Testis (tissue), 5 donors: Measurements from ENCODE around the gene IFNGR1. TPM values are rescaled to one million over a fixed set of nuclear protein-coding genes. Genes with fewer than 3 reads are reported as not detected.

Experiments
- DNase-seq: peaks from one replicate; pipeline ENCODE4 v3.0.0-alpha.2; 2019
- H3K27ac ChIP-seq, 2 donors: fragments of 200-600 bp; sonication (generic); one replicate each; pipeline ENCODE4 v1.5.1; 2019
- H3K27me3 ChIP-seq: fragments of 200-600 bp; sonication (generic); one replicate; pipeline ENCODE4 v1.5.1; 2019
- H3K36me3 ChIP-seq: fragments of 200-600 bp; sonication (generic); one replicate; pipeline ENCODE4 v1.5.1; 2017; ENCODE audit warnings: low read depth; ENCODE audit errors: missing control alignments
- H3K4me1 ChIP-seq: fragments of 200-600 bp; sonication (generic); one replicate; pipeline ENCODE4 v1.5.1; 2019
- H3K4me3 ChIP-seq, 2 donors: fragments of 200-600 bp; sonication (generic); one replicate each; pipeline ENCODE4 v1.5.1; 2017 to 2019
- H3K9me3 ChIP-seq: fragments of 200-600 bp; sonication (generic); one replicate; pipeline ENCODE4 v1.5.1; 2017
- CTCF ChIP-seq, 3 experiments: fragments of 450-650 bp in 2 of 3; fragments of 200-600 bp in 1 of 3; sonication (generic) in 1 of 3; IDR thresholded peaks; one replicate each; pipeline ENCODE4 v1.5.1; 2016 to 2019; ENCODE audit warnings: antibody characterized with exemption in 3 of 3, mild to moderate bottlenecking in 2 of 3, moderate library complexity in 1 of 3
- POLR2A ChIP-seq: fragments of 450-650 bp; IDR thresholded peaks from one replicate; pipeline ENCODE4 v1.6.1; 2017; ENCODE audit warnings: antibody characterized with exemption, mild to moderate bottlenecking, moderate library complexity
- WGBS, 2 donors: methylation state at CpG; one replicate each; pipeline ENCODE4 v1.1.5; 2018; 5-methylcytosine and 5-hydroxymethylcytosine counted together
- intact Hi-C: fragments of 100-400 bp; cut with DNase I; formaldehyde crosslinking; loops from one replicate; pipeline ENCODE4 v1.15.1; 2023; ENCODE audit warnings: low total_unique reads
- long read RNA-seq, 2 donors: transcript quantifications; one replicate each; lab custom pipeline, GENCODE V29; 2026
- polyA plus RNA-seq: library from polyadenylated mRNA; stranded (reverse); fragments of 350-450 nt; fragmentation: Illumina TruSeq; extraction: RNeasy Lipid Tissue Mini Kit (QIAGEN cat#74804); gene quantifications from one replicate; pipeline ENCODE4 v1.2.3, GENCODE V29; 2014; ENCODE audit warnings: low read depth, low replicate concordance; ENCODE audit not compliant: insufficient read depth
- total RNA-seq, 2 donors: library from RNA; depleted of rRNA; stranded (reverse); fragments of >200 nt; gene quantifications; one replicate each; pipeline ENCODE4 v1.2.3, GENCODE V29; 2016

The IFNGR1 gene
- total RNA-seq (10 to 100 TPM; 46.4 to 47.8 TPM), polyA plus RNA-seq (49.6 TPM)
- long read RNA-seq, donor 1, transcript IFNGR1-201 (7 exons, 2,139 nt) = major isoform, 36 of 36 reads
- long read RNA-seq, donor 1, partial matches to known transcripts = 0 of 36 reads
- long read RNA-seq, donor 1, other reads (novel, unspliced or antisense) = 0 of 36 reads
- long read RNA-seq, donor 2, transcript IFNGR1-201 (7 exons, 2,139 nt) = major isoform, 20 of 20 reads
- long read RNA-seq, donor 2, partial matches to known transcripts = 0 of 20 reads
- long read RNA-seq, donor 2, other reads (novel, unspliced or antisense) = 0 of 20 reads

DNA sequence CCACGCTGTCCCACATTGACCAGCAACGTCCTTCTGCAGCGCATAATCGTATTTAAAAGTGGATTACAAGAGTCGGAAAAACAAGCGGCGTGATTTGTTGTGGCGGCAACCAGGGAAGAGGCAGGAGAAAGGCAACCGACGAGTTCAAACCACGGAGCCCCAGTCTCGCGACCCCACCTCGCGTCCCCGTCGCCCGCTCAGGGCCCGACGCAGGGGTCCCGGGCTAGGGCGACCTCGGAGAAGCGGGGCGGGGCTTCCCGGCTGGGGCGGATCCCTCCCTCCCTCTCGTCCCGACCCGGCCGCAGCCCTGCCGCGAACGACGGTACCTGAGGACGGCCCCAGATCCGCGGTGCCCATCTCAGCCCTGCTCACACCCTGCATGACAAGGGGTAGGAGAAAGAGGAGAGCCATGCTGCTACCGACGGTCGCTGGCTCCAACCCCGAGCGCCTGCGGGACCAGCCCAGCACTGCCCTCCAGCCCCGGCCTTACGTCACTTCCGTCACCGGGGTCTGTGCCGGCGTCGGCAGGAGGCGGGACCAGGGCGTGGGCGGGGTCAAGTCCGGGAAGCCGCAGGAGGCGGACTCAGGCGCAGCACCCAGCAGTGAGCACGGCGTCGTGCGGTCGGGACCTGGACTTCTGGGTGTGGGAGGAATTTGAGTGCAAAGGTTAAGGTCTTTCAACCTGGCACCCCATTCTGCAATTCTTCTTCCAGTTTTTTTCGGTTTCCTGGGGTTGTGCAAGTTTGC is at the start of gene IFNGR1:
Gene IFNGR1 (minus strand): TSS at position 469 of the 747 bp plus-strand sequence. CDS start 58 bp downstream, at position 411.
- 1% methylated on average over 35 to 64 of the region's 64 CpGs for WGBS, 2 donors
- intact Hi-C loops = no loop called here

GRCh38 chr6:137268911-137269310 is 49.7 kb upstream of the IFNGR1 start:
- DNase-seq = no peak
- intact Hi-C loops = no loop called here
- H3K27ac ChIP-seq = no peak overlapping the region
- H3K4me3 ChIP-seq = no peak overlapping the region
- H3K4me1 ChIP-seq = no peaks in the 10 kb centered on the region
- H3K9me3 ChIP-seq = no peaks in the 10 kb centered on the region
- H3K36me3 ChIP-seq = no peaks in the 10 kb centered on the region
- 89 to 93% methylated on average over 3 of the region's 3 CpGs for WGBS, 2 donors
- TF ChIP-seq POLR2A (no peak), CTCF (IDR thresholded peaks at IDR 0.05) (no peak)
- no peaks in the 10 kb centered on the region for H3K27me3 ChIP-seq

More for the DNA sequence above, at the start of gene IFNGR1:
- DNase-seq = peak; percentile 98
- Histone ChIP-seq H3K4me3 (peak within 1 kb of the TSS; percentile 87 to 97), H3K27ac (peak within 1 kb of the TSS; percentile 97), H3K27me3 (no peaks in the 10 kb centered on the region), H3K4me1 (peaks cover 40% of the 10 kb centered on the region), H3K36me3 (no peaks in the 10 kb centered on the region), H3K9me3 (no peaks in the 10 kb centered on the region)
- TF ChIP-seq CTCF (IDR thresholded peaks at IDR 0.05) (no peak), POLR2A (peak; percentile 92)

DNA sequence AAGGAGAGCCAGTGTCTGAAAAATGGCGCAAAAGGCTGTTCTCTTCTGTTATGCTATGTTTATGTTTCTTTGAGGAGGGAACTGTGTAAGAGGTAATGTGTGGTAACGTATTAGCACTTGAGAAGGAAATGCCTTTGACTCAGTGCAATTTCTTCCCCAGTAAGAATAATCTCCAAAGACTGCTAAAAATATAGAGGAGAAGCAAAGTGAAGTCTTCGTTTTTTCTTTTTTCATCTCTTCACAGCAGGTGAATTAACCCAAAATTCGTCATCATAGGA is 47.1 kb upstream of the IFNGR1 start:
- Histone ChIP-seq H3K9me3 (no peaks in the 10 kb centered on the region), H3K27ac (no peak overlapping the region), H3K36me3 (no peaks in the 10 kb centered on the region), H3K4me3 (no peak overlapping the region), H3K4me1 (no peaks in the 10 kb centered on the region), H3K27me3 (no peaks in the 10 kb centered on the region)
- intact Hi-C loops = no loop called here
- 82 to 87% methylated on average over 4 of the region's 4 CpGs for WGBS, 2 donors
- TF ChIP-seq POLR2A (no peak), CTCF (IDR thresholded peaks at IDR 0.05) (no peak)
- no peak for DNase-seq

DNA sequence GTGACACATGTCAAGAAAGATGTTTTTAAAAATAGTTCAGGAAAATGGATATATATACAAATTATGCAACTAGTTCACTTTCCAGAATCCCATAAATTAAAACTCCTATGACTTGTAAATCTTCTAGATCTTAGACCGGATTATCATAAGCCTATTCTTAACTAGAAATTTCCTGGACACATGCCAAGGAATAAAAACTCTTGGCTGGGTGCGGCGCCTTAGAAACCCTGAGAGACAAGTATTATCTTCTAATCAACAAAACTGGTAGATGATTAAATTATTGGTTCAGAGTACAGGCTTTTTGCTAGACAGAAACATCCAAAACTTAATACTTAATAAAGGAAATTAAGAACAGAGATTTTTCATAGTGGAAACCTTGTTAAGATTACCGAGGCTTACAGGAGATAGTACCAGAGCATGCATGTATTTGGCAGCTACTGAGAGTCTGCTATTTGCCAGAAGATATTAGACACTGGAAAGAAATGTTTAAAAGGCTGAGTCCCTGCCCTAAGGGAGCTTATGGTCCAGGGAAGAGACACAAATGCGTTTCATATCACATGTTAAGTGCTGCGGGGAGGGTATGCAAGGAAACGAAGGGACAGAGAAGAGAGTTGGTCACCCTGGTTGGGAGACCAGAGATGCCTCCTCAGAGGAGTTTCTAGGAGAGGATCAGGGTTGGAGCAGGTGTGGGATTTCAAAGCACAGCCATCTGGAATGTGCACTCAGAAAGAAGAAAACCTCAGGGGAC is 46.5 kb upstream of the IFNGR1 start:
- Histone ChIP-seq H3K9me3 (no peaks in the 10 kb centered on the region), H3K4me3 (no peak overlapping the region), H3K36me3 (no peaks in the 10 kb centered on the region), H3K4me1 (peaks cover 4% of the 10 kb centered on the region), H3K27me3 (no peaks in the 10 kb centered on the region), H3K27ac (no peak overlapping the region)
- TF ChIP-seq POLR2A = no peak
- TF ChIP-seq CTCF (IDR thresholded peaks at IDR 0.05) = no peak
- no peak for DNase-seq
- intact Hi-C loops = no loop called here
- WGBS, 2 donors = 72 to 77% methylated on average over 7 of the region's 7 CpGs
